Measurements from ENCODE around the gene ELMOD3.

DNA sequence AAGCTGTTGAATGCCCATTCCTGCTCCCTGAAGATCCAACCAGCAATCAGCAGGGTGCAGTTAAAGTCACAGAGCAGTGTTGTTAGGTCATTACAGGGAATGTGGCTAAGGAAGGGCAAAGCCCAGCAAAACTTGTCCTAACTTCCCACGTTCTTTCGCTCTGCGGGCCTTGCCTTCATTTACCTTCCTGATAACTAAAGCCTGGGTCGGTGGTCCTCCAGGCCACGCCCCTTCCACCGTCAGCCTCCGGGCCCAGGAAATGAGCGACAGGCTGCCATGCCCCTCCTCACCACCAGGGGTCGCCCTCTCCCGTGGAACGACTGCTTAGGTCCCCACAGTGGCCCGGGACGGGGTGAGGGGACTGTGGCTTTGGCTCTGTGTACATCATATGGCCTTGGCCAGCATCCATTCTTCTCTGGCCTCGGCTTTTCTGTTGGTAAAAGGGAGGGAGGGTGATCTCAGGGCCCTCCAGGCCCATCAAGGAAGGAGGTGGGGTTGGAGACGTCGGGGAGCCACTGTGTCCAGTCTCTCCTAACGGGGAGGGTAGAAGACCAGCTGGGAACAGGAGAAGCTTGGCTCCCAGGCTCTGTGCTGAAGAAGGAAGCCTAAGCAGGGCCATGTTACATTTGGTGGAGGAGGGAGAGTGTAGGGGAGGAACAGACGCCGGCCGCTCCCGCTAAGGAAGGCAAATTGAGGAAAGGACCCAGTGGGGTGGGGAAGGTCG, 66.1 kb downstream of the ELMOD3 start:
- TF ChIP-seq, protein P1, sequence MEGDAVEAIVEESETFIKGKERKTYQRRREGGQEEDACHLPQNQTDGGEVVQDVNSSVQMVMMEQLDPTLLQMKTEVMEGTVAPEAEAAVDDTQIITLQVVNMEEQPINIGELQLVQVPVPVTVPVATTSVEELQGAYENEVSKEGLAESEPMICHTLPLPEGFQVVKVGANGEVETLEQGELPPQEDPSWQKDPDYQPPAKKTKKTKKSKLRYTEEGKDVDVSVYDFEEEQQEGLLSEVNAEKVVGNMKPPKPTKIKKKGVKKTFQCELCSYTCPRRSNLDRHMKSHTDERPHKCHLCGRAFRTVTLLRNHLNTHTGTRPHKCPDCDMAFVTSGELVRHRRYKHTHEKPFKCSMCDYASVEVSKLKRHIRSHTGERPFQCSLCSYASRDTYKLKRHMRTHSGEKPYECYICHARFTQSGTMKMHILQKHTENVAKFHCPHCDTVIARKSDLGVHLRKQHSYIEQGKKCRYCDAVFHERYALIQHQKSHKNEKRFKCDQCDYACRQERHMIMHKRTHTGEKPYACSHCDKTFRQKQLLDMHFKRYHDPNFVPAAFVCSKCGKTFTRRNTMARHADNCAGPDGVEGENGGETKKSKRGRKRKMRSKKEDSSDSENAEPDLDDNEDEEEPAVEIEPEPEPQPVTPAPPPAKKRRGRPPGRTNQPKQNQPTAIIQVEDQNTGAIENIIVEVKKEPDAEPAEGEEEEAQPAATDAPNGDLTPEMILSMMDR (IDR thresholded peaks at IDR 0.05): peak; percentile 99
- TF ChIP-seq KDM1A (IDR thresholded peaks at IDR 0.05; ENCODE audit: low read depth): no peak
- TF ChIP-seq, protein P2, sequence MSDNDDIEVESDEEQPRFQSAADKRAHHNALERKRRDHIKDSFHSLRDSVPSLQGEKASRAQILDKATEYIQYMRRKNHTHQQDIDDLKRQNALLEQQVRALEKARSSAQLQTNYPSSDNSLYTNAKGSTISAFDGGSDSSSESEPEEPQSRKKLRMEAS (IDR thresholded peaks at IDR 0.05): no peak
- TF ChIP-seq, protein P3, sequence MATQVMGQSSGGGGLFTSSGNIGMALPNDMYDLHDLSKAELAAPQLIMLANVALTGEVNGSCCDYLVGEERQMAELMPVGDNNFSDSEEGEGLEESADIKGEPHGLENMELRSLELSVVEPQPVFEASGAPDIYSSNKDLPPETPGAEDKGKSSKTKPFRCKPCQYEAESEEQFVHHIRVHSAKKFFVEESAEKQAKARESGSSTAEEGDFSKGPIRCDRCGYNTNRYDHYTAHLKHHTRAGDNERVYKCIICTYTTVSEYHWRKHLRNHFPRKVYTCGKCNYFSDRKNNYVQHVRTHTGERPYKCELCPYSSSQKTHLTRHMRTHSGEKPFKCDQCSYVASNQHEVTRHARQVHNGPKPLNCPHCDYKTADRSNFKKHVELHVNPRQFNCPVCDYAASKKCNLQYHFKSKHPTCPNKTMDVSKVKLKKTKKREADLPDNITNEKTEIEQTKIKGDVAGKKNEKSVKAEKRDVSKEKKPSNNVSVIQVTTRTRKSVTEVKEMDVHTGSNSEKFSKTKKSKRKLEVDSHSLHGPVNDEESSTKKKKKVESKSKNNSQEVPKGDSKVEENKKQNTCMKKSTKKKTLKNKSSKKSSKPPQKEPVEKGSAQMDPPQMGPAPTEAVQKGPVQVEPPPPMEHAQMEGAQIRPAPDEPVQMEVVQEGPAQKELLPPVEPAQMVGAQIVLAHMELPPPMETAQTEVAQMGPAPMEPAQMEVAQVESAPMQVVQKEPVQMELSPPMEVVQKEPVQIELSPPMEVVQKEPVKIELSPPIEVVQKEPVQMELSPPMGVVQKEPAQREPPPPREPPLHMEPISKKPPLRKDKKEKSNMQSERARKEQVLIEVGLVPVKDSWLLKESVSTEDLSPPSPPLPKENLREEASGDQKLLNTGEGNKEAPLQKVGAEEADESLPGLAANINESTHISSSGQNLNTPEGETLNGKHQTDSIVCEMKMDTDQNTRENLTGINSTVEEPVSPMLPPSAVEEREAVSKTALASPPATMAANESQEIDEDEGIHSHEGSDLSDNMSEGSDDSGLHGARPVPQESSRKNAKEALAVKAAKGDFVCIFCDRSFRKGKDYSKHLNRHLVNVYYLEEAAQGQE (IDR thresholded peaks at IDR 0.05): no peak
- no peak for TF ChIP-seq NR3C1 (IDR thresholded peaks at IDR 0.05)
- TF ChIP-seq FOSL2 (IDR thresholded peaks at IDR 0.05): no peak
- TF ChIP-seq FOSL2 (CRISPR knock-in tag; IDR thresholded peaks at IDR 0.05): no peak
- TF ChIP-seq HMGXB4 (CRISPR knock-in tag; IDR thresholded peaks at IDR 0.05; ENCODE audit: borderline replicate concordance): no peak
- no peak for TF ChIP-seq CBX2 (IDR thresholded peaks at IDR 0.05; ENCODE audit: borderline replicate concordance, low read depth)
- TF ChIP-seq CHD2 (IDR thresholded peaks at IDR 0.05; ENCODE audit: low read length, partially characterized antibody): no peak
- no peak for TF ChIP-seq POLR2A (IDR thresholded peaks at IDR 0.05; ENCODE audit: low read length)

Data from A549 (cell line).